ENCODE results near the gene PLD5.

Gene PLD5

DNA sequence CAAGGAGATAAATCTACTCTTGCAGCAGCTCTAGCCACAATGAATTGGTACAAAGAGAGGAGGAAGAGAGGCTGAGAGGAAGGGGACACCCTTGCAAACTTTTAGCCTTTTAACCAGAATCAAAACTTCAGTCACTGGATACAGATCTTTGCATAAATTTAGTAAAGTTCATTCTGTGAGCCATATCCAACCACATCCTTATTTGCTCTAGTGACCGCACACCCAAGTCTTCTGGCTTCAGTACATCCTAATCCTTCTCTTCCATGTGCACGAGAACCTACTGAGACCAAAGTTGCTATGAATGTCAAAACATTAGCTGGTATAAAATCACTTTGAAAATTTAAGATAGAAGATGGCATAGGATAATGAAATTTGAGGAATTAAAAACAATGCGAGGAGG lies 21.9 kb upstream of the PLD5 start:
- Histone ChIP-seq H3K36me3 (ENCODE audit: control insufficient read depth in 1 of 2, insufficient read depth in 2 of 2, low read depth in 1 of 2, low read length in 2 of 2) (no peaks in the 10 kb centered on the region), H2BK15ac (ENCODE audit: low read depth, poor library complexity, severe bottlenecking) (no peak overlapping the region), H3K18ac (ENCODE audit: low read depth in 1 of 2, low read length in 2 of 2) (no peak overlapping the region), H3K27ac (ENCODE audit: low read length, poor library complexity, severe bottlenecking) (no peak overlapping the region), H3K4ac (ENCODE audit: low read depth in 1 of 2, low read length in 2 of 2) (no peak overlapping the region), H2BK12ac (ENCODE audit: low read length in 2 of 2) (no peak overlapping the region), H3K14ac (ENCODE audit: low read length in 2 of 2) (no peak overlapping the region), H2BK5ac (ENCODE audit: low read depth, low read length, poor library complexity, severe bottlenecking) (no peak overlapping the region), H4K91ac (ENCODE audit: low read length) (no peak overlapping the region), H2BK120ac (ENCODE audit: low read depth, low read length) (no peak overlapping the region), H3K4me3 (ENCODE audit: insufficient read depth in 1 of 2, low read depth in 1 of 2, low read length in 2 of 2) (no peak overlapping the region), H2AK5ac (ENCODE audit: low read length, severe bottlenecking) (no peak overlapping the region), H2AFZ (ENCODE audit: low read depth, low read length) (no peak overlapping the region), H3K9ac (ENCODE audit: low read length) (no peak overlapping the region), H3K23ac (ENCODE audit: low read length in 2 of 2) (no peak overlapping the region), H3K79me1 (replicated peaks; ENCODE audit: low read length, poor library complexity, severe bottlenecking) (no peaks in the 10 kb centered on the region), H3K9me3 (ENCODE audit: control insufficient read depth, low read length) (no peaks in the 10 kb centered on the region), H3K4me2 (ENCODE audit: low read length, poor library complexity, severe bottlenecking) (no peak overlapping the region), H3K4me1 (ENCODE audit: control insufficient read depth, insufficient read depth, low read depth, low read length) (no peaks in the 10 kb centered on the region), H3K27me3 (ENCODE audit: control insufficient read depth in 1 of 2, insufficient read depth in 1 of 2, low read length in 2 of 2) (no peaks in the 10 kb centered on the region), H4K8ac (ENCODE audit: low read length) (no peak overlapping the region)
- WGBS: 89% methylated on average over 3 of the region's 3 CpGs
- no peak for DNase-seq

DNA sequence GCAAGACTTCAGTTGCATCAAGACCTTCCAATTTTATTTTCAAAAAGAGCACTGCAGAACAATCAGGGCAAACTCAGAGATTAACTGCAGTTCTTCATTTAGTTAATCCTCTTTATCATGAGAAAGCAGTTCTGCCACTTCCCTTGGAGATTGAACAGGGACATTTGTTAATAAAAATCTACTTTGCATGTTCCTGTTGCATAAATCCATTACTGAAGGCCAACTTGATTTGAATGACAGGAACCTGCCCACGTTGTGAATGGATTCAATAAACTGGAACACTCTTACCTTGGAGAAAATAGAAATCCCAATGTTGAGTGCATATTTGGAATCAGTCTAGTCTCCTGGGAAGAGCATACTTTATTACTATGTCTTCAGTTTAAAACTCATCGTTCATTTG lies 19.6 kb upstream of the PLD5 start:
- Histone ChIP-seq H3K23ac (ENCODE audit: low read length in 2 of 2) (no peak overlapping the region), H3K18ac (ENCODE audit: low read depth in 1 of 2, low read length in 2 of 2) (no peak overlapping the region), H3K9me3 (ENCODE audit: control insufficient read depth, low read length) (no peaks in the 10 kb centered on the region), H3K36me3 (ENCODE audit: control insufficient read depth in 1 of 2, insufficient read depth in 2 of 2, low read depth in 1 of 2, low read length in 2 of 2) (no peaks in the 10 kb centered on the region), H3K27ac (ENCODE audit: low read length, poor library complexity, severe bottlenecking) (no peak overlapping the region), H4K8ac (ENCODE audit: low read length) (no peak overlapping the region), H2BK15ac (ENCODE audit: low read depth, poor library complexity, severe bottlenecking) (no peak overlapping the region), H3K4ac (ENCODE audit: low read depth in 1 of 2, low read length in 2 of 2) (no peak overlapping the region), H3K14ac (ENCODE audit: low read length in 2 of 2) (no peak overlapping the region), H2AFZ (ENCODE audit: low read depth, low read length) (no peak overlapping the region), H2BK12ac (ENCODE audit: low read length in 2 of 2) (no peak overlapping the region), H2BK120ac (ENCODE audit: low read depth, low read length) (no peak overlapping the region), H3K4me2 (ENCODE audit: low read length, poor library complexity, severe bottlenecking) (no peak overlapping the region), H3K27me3 (ENCODE audit: control insufficient read depth in 1 of 2, insufficient read depth in 1 of 2, low read length in 2 of 2) (no peaks in the 10 kb centered on the region), H3K9ac (ENCODE audit: low read length) (no peak overlapping the region), H3K4me1 (ENCODE audit: control insufficient read depth, insufficient read depth, low read depth, low read length) (no peaks in the 10 kb centered on the region), H3K79me1 (replicated peaks; ENCODE audit: low read length, poor library complexity, severe bottlenecking) (no peaks in the 10 kb centered on the region), H2BK5ac (ENCODE audit: low read depth, low read length, poor library complexity, severe bottlenecking) (no peak overlapping the region), H2AK5ac (ENCODE audit: low read length, severe bottlenecking) (no peak overlapping the region), H4K91ac (ENCODE audit: low read length) (no peak overlapping the region), H3K4me3 (ENCODE audit: insufficient read depth in 1 of 2, low read depth in 1 of 2, low read length in 2 of 2) (no peak overlapping the region)
- DNase-seq: no peak
- WGBS: 100% methylated on average over 1 of the region's 2 CpGs

GRCh38 chr1:242542271-242542670 lies 17.8 kb upstream of the PLD5 start:
- no peaks in the 10 kb centered on the region for H3K27me3 ChIP-seq (ENCODE audit: control insufficient read depth in 1 of 2, insufficient read depth in 1 of 2, low read length in 2 of 2)
- 100% methylated on average over 1 of the region's 2 CpGs for WGBS

GRCh38 chr1:242535986-242536385 lies 11.5 kb upstream of the PLD5 start:
- Histone ChIP-seq H2BK12ac (ENCODE audit: low read length in 2 of 2) (no peak overlapping the region), H3K14ac (ENCODE audit: low read length in 2 of 2) (no peak overlapping the region), H2AFZ (ENCODE audit: low read depth, low read length) (no peak overlapping the region), H3K4me1 (ENCODE audit: control insufficient read depth, insufficient read depth, low read depth, low read length) (peaks cover 2% of the 10 kb centered on the region), H4K8ac (ENCODE audit: low read length) (no peak overlapping the region), H3K27me3 (ENCODE audit: control insufficient read depth in 1 of 2, insufficient read depth in 1 of 2, low read length in 2 of 2) (no peaks in the 10 kb centered on the region), H2BK15ac (ENCODE audit: low read depth, poor library complexity, severe bottlenecking) (no peak overlapping the region), H2AK5ac (ENCODE audit: low read length, severe bottlenecking) (no peak overlapping the region), H3K27ac (ENCODE audit: low read length, poor library complexity, severe bottlenecking) (no peak overlapping the region), H3K9ac (ENCODE audit: low read length) (no peak overlapping the region), H3K4me2 (ENCODE audit: low read length, poor library complexity, severe bottlenecking) (no peak overlapping the region), H3K23ac (ENCODE audit: low read length in 2 of 2) (no peak overlapping the region), H4K91ac (ENCODE audit: low read length) (no peak overlapping the region), H3K4ac (ENCODE audit: low read depth in 1 of 2, low read length in 2 of 2) (no peak overlapping the region), H3K18ac (ENCODE audit: low read depth in 1 of 2, low read length in 2 of 2) (no peak overlapping the region), H3K79me1 (replicated peaks; ENCODE audit: low read length, poor library complexity, severe bottlenecking) (no peaks in the 10 kb centered on the region), H3K4me3 (ENCODE audit: insufficient read depth in 1 of 2, low read depth in 1 of 2, low read length in 2 of 2) (no peak overlapping the region), H3K36me3 (ENCODE audit: control insufficient read depth in 1 of 2, insufficient read depth in 2 of 2, low read depth in 1 of 2, low read length in 2 of 2) (no peaks in the 10 kb centered on the region), H2BK5ac (ENCODE audit: low read depth, low read length, poor library complexity, severe bottlenecking) (no peak overlapping the region), H3K9me3 (ENCODE audit: control insufficient read depth, low read length) (peaks cover 4% of the 10 kb centered on the region), H2BK120ac (ENCODE audit: low read depth, low read length) (no peak overlapping the region)
- 7% methylated on average over 1 of the region's 1 CpG for WGBS
- no peak for DNase-seq

More at GRCh38 chr1:242542271-242542670, 17.8 kb upstream of the PLD5 start:
- Histone ChIP-seq H2BK12ac (ENCODE audit: low read length in 2 of 2) (no peak overlapping the region), H4K8ac (ENCODE audit: low read length) (no peak overlapping the region), H3K79me1 (replicated peaks; ENCODE audit: low read length, poor library complexity, severe bottlenecking) (no peaks in the 10 kb centered on the region), H3K23ac (ENCODE audit: low read length in 2 of 2) (no peak overlapping the region), H2BK15ac (ENCODE audit: low read depth, poor library complexity, severe bottlenecking) (no peak overlapping the region), H3K27ac (ENCODE audit: low read length, poor library complexity, severe bottlenecking) (no peak overlapping the region), H3K9ac (ENCODE audit: low read length) (no peak overlapping the region), H2BK120ac (ENCODE audit: low read depth, low read length) (no peak overlapping the region), H2AFZ (ENCODE audit: low read depth, low read length) (no peak overlapping the region), H3K4me1 (ENCODE audit: control insufficient read depth, insufficient read depth, low read depth, low read length) (no peaks in the 10 kb centered on the region), H3K4me3 (ENCODE audit: insufficient read depth in 1 of 2, low read depth in 1 of 2, low read length in 2 of 2) (no peak overlapping the region), H3K18ac (ENCODE audit: low read depth in 1 of 2, low read length in 2 of 2) (no peak overlapping the region), H3K36me3 (ENCODE audit: control insufficient read depth in 1 of 2, insufficient read depth in 2 of 2, low read depth in 1 of 2, low read length in 2 of 2) (no peaks in the 10 kb centered on the region), H3K9me3 (ENCODE audit: control insufficient read depth, low read length) (peaks cover 4% of the 10 kb centered on the region), H2BK5ac (ENCODE audit: low read depth, low read length, poor library complexity, severe bottlenecking) (no peak overlapping the region), H3K14ac (ENCODE audit: low read length in 2 of 2) (no peak overlapping the region), H3K4ac (ENCODE audit: low read depth in 1 of 2, low read length in 2 of 2) (no peak overlapping the region), H3K4me2 (ENCODE audit: low read length, poor library complexity, severe bottlenecking) (no peak overlapping the region), H4K91ac (ENCODE audit: low read length) (no peak overlapping the region), H2AK5ac (ENCODE audit: low read length, severe bottlenecking) (no peak overlapping the region)
- no peak for DNase-seq

Measured in mesenchymal stem cell (in vitro differentiated cells and primary cell).